GM21390 (cell line): ENCODE measurements around the gene SLC7A4.
"Not testable (repeated sequence)": the region's sequence is repeated elsewhere in the genome, so short reads cannot be mapped to it uniquely, and the experiment has no call there.

Source experiments
- ATAC-seq: cut with Tn5 transposase; IDR thresholded peaks from one replicate; pipeline ENCODE4 v1.9.1; 2021; ENCODE audit not compliant: unreplicated experiment

The SLC7A4 gene

GRCh38 chr22:21043860-21044535, 11.6 kb upstream of the SLC7A4 start:
- ATAC-seq, result no peak

GRCh38 chr22:21042978-21043859, 10.9 kb upstream of the SLC7A4 start:
- no peak for ATAC-seq

- no peak for ATAC-seq
Measured at GRCh38 chr22:21041937-21042336, 9.6 kb upstream of the SLC7A4 start.

- ATAC-seq, result not testable (repeated sequence)
Measured at GRCh38 chr22:21039158-21039557, 6.8 kb upstream of the SLC7A4 start.

- ATAC-seq, result no peak
Measured at GRCh38 chr22:21038405-21038804, 6.0 kb upstream of the SLC7A4 start.

- ATAC-seq, result no peak
Measured at GRCh38 chr22:21034989-21035388, 2.6 kb upstream of the SLC7A4 start.

GRCh38 chr22:21033895-21034294, 1.5 kb upstream of the SLC7A4 start:
- no peak for ATAC-seq

- ATAC-seq, result no peak
Measured at GRCh38 chr22:21032868-21033688, 717 bp upstream of the SLC7A4 start.

- no peak for ATAC-seq
Measured at GRCh38 chr22:21031545-21032036, 770 bp downstream of the SLC7A4 start.

- no peak for ATAC-seq
Measured at GRCh38 chr22:21030621-21031544, 1.5 kb downstream of the SLC7A4 start.

GRCh38 chr22:21030032-21030431, 2.3 kb downstream of the SLC7A4 start:
- no peak for ATAC-seq

GRCh38 chr22:21029486-21030025, 2.8 kb downstream of the SLC7A4 start:
- ATAC-seq, result no peak

GRCh38 chr22:21028277-21029251, 3.8 kb downstream of the SLC7A4 start:
- no peak for ATAC-seq

GRCh38 chr22:21026783-21027692, 5.3 kb downstream of the SLC7A4 start:
- no peak for ATAC-seq

GRCh38 chr22:21025763-21026755, 6.3 kb downstream of the SLC7A4 start:
- ATAC-seq, result no peak

- ATAC-seq, result no peak
Measured at GRCh38 chr22:21025266-21025665, 7.1 kb downstream of the SLC7A4 start.
